Adrenal gland (tissue), 12 donors: ENCODE data around the gene ADCY1. TPM values are rescaled to one million over a fixed set of nuclear protein-coding genes. Genes with fewer than 3 reads are reported as not detected.
"Not testable (repeated sequence)": the region's sequence is repeated elsewhere in the genome, so short reads cannot be mapped to it uniquely, and the experiment has no call there.

Experiments used
- DNase-seq, 7 donors: peaks; one replicate each; pipeline ENCODE4 v3.0.0-alpha.2; 2019 to 2020
- H3K27ac ChIP-seq, 5 donors: fragments of 200-600 bp; sonication (generic) in 4 of 5; 1 replicate in 3 of 5; 2 replicates in 2 of 5; pipeline versions ENCODE4 v1.5.1 to v1.8.0; 2016 to 2020; ENCODE audit warnings: mild to moderate bottlenecking in 1 of 5
- H3K27me3 ChIP-seq: fragments of 200-600 bp; 2 replicates; pipeline ENCODE4 v1.8.0; 2021
- H3K36me3 ChIP-seq, 2 donors: fragments of 200-600 bp; replicated peaks in 1 of 2; 1 replicate in 1 of 2; 2 replicates in 1 of 2; pipeline versions ENCODE4 v1.5.1 to v1.8.0; 2018 to 2022
- H3K4me1 ChIP-seq, 2 donors: fragments of 200-600 bp; replicated peaks in 1 of 2; 1 replicate in 1 of 2; 2 replicates in 1 of 2; pipeline versions ENCODE4 v1.5.1 to v1.8.0; 2018 to 2021
- H3K4me3 ChIP-seq, 4 donors: fragments of 200-600 bp; sonication (generic) in 3 of 4; one replicate each; pipeline ENCODE4 v1.5.1; 2016 to 2018
- H3K9me3 ChIP-seq, 3 donors: fragments of 200-600 bp; sonication (generic) in 1 of 3; replicated peaks in 1 of 3; 1 replicate in 2 of 3; 2 replicates in 1 of 3; pipeline versions ENCODE4 v1.5.1 to v1.8.0; 2016 to 2021
- POLR2A ChIP-seq, 2 donors: fragments of 450-650 bp; IDR thresholded peaks; one replicate each; pipeline ENCODE4 v1.6.1; 2017; ENCODE audit warnings: antibody characterized with exemption in 2 of 2, mild to moderate bottlenecking in 2 of 2, moderate library complexity in 1 of 2
- WGBS, 4 donors: extraction: QIAGEN DNeasy Blood & Tissue Kit in 2 of 4; methylation state at CpG; one replicate each; pipeline versions ENCODE4 v1.1.5 to v1.1.7; 2013 to 2017; 5-methylcytosine and 5-hydroxymethylcytosine counted together
- intact Hi-C, 2 donors: fragments of 100-400 bp; cut with DNase I; formaldehyde crosslinking; loops; one replicate each; pipeline versions ENCODE4 v1.14.1 to v1.15.0; 2022 to 2023
- polyA plus RNA-seq, 3 donors: library from polyadenylated mRNA; stranded (reverse); fragments of 200-250 nt in 2 of 3; fragments of 350-450 nt in 1 of 3; fragmentation: Illumina TruSeq in 1 of 3; extraction: RNeasy Lipid Tissue Mini Kit (QIAGEN cat#74804) in 1 of 3; gene quantifications; one replicate each; pipeline ENCODE4 v1.2.3, GENCODE V29; 2013 to 2014
- total RNA-seq, 9 donors: library from RNA; depleted of rRNA in 4 of 9; stranded (reverse); fragments of >200 nt in 4 of 9; fragments of 120-200 nt in 1 of 9; fragmentation: NEBNext Ultra II Directional in 1 of 9; extraction: Animal tissue kit (Norgen Biotek cat#: 25700) in 1 of 9; gene quantifications; one replicate each; pipeline versions ENCODE4 v1.1.0 to v1.2.4, GENCODE V29; 2013 to 2023
- TF ChIP-seq, protein P1 (sequence below), 6 experiments: fragments of 450-650 bp in 4 of 6; fragments of 200-600 bp in 2 of 6; sonication (generic) in 1 of 6; IDR thresholded peaks; 1 replicate in 5 of 6; 2 replicates in 1 of 6; pipeline versions ENCODE4 v1.5.1 to v1.8.0; 2016 to 2021; ENCODE audit warnings: antibody characterized with exemption in 6 of 6, mild to moderate bottlenecking in 2 of 6, moderate library complexity in 1 of 6
- donor health status: healthy with polysubstance abuse.
- donor health status: Bipolar disorder and iron deficiency.
- donor health status: DM: yes; HTN: yes; CAD: no.
- donor health status: DM: no; HTN: no; CAD: no.
- donor health status: DM: no; HTN: no; CAD: no.
- donor health status: DM: yes; HTN: yes; CAD: no.

The ADCY1 gene
- total and polyA plus RNA-seq, 12 donors, result 0.88 to 9.5 (median 4.2) TPM

- WGBS, 4 donors, result 96 to 98% (median 97%) methylated on average over 12 to 29 of the region's 29 CpGs
- H3K27ac ChIP-seq, result no peak overlapping the region
- no peaks in the 10 kb centered on the region for H3K4me1 ChIP-seq
- H3K9me3 ChIP-seq, result no peaks in the 10 kb centered on the region
- H3K27me3 ChIP-seq, result no peaks in the 10 kb centered on the region
- peaks cover 0 to 38% of the 10 kb centered on the region in 2 donors for H3K36me3 ChIP-seq
- no peak for DNase-seq
- no peak overlapping the region for H3K4me3 ChIP-seq
- intact Hi-C loops, result no loop called here
- TF ChIP-seq POLR2A (IDR thresholded peaks at IDR 0.05), result no peak
- TF ChIP-seq, protein P1, sequence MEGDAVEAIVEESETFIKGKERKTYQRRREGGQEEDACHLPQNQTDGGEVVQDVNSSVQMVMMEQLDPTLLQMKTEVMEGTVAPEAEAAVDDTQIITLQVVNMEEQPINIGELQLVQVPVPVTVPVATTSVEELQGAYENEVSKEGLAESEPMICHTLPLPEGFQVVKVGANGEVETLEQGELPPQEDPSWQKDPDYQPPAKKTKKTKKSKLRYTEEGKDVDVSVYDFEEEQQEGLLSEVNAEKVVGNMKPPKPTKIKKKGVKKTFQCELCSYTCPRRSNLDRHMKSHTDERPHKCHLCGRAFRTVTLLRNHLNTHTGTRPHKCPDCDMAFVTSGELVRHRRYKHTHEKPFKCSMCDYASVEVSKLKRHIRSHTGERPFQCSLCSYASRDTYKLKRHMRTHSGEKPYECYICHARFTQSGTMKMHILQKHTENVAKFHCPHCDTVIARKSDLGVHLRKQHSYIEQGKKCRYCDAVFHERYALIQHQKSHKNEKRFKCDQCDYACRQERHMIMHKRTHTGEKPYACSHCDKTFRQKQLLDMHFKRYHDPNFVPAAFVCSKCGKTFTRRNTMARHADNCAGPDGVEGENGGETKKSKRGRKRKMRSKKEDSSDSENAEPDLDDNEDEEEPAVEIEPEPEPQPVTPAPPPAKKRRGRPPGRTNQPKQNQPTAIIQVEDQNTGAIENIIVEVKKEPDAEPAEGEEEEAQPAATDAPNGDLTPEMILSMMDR (IDR thresholded peaks at IDR 0.05), result no peak
These were observed 152.7 kb downstream of the ADCY1 start for GRCh38 chr7:45726883-45727282.

DNA sequence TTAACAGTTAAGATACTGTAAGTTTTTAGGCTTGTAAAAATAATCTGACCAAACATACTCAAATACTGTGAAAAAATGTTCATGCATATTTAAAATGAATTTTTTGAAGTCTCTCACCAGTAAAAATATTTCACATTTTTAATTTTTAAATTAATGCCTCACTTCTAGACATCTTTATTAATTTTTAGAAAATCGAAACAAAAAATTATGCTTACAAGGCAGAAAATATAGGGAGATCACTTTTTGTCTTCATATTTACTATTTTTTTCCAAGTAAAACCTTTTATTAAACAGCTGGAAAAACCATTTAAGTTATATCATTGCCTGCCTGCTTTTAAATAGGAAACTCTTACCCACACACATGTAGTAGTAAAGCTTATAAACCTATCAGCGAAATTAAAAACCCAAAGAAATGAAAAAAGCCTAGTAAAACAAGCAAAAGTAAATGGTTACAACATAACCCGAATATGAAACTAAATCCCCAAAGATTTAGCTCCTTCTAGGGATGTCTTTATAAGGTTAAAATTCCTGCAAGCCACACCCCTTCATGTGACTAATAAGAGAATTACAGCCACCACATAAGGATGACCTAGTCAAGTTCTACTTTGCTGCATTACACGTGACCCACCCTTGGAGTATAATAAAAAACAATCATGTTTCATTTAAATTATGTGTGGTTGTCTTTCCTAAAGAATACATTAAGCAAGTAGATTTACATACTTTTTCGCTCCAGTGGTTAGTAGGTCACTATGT lies 157.7 kb downstream of the ADCY1 start:
- H3K9me3 ChIP-seq, H3K4me1 ChIP-seq, H3K27me3 ChIP-seq, intact Hi-C loops, H3K4me3 ChIP-seq, DNase-seq, H3K27ac ChIP-seq: not testable (repeated sequence)
- WGBS, 4 donors, result 84 to 92% (median 88%) methylated on average over 5 of the region's 5 CpGs
- peaks cover 0 to 14% of the 10 kb centered on the region in 2 donors for H3K36me3 ChIP-seq

GRCh38 chr7:45738920-45739319 lies 164.8 kb downstream of the ADCY1 start:
- H3K36me3 ChIP-seq, DNase-seq, H3K4me1 ChIP-seq, H3K27me3 ChIP-seq, intact Hi-C loops, H3K9me3 ChIP-seq, H3K27ac ChIP-seq, H3K4me3 ChIP-seq: not testable (repeated sequence)
- 71 to 86% (median 79%) methylated on average over 9 of the region's 9 CpGs for whole genome bisulfite sequencing, 4 donors

GRCh38 chr7:45740573-45740972 lies 166.4 kb downstream of the ADCY1 start:
- H3K4me1 ChIP-seq, H3K27me3 ChIP-seq, DNase-seq, H3K4me3 ChIP-seq, H3K27ac ChIP-seq, H3K36me3 ChIP-seq, intact Hi-C loops, H3K9me3 ChIP-seq: not testable (repeated sequence)
- WGBS, 4 donors, result 95 to 100% (median 97%) methylated on average over 3 of the region's 3 CpGs

DNA sequence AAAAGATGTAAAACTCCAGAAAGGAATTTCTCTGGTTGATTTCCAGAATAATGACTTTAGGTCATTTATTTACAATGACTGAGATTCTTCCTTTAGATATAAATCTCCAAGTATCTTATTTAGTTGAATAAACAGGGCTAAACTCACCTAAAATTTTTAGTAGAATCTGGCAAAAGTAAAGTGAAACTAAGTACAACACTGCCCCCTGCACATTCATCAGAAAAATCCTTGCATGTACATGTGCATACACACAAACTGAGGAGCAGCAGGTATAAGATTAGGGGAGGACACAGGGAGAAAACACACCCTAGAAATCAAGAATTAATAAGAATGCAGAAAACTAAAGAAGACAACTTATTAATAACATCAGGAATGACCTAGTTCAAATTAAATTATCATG lies 174.8 kb downstream of the ADCY1 start:
- H3K4me3 ChIP-seq, DNase-seq, H3K9me3 ChIP-seq, H3K27ac ChIP-seq, intact Hi-C loops, H3K27me3 ChIP-seq, H3K4me1 ChIP-seq: not testable (repeated sequence)
- H3K36me3 ChIP-seq, result peaks cover 0 to 18% of the 10 kb centered on the region in 2 donors

GRCh38 chr7:45751352-45751751 lies 177.2 kb downstream of the ADCY1 start:
- H3K4me1 ChIP-seq, H3K9me3 ChIP-seq, DNase-seq, H3K27me3 ChIP-seq, H3K27ac ChIP-seq, H3K4me3 ChIP-seq, intact Hi-C loops: not testable (repeated sequence)
- peaks cover 0 to 19% of the 10 kb centered on the region in 2 donors for H3K36me3 ChIP-seq
- WGBS, 4 donors, result 82 to 95% (median 92%) methylated on average over 2 of the region's 2 CpGs

DNA sequence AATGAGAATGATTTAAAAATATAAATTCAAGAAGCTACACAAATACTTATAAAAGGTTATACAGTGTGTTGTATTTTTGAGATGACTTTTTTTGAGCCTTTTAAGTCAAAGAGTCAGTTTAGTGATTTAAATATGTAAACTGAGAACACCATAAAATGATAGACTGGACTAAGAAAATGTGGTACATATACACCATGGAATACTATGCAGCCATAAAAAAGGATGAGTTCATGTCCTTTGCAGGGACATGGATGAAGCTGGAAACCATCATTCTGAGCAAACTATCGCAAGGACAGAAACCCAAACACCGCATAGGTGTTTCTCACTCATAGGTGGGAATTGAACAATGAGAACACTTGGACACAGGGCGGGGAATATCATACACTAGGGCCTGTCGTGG lies 182.2 kb downstream of the ADCY1 start:
- WGBS, 4 donors, result 95 to 100% (median 98%) methylated on average over 2 to 4 of the region's 4 CpGs
- H3K27me3 ChIP-seq, H3K4me3 ChIP-seq, intact Hi-C loops, H3K4me1 ChIP-seq, H3K27ac ChIP-seq, DNase-seq, H3K9me3 ChIP-seq: not testable (repeated sequence)
- peaks cover 0 to 12% of the 10 kb centered on the region in 2 donors for H3K36me3 ChIP-seq
